GM21737 (cell line): ENCODE results near the gene TLE1.
"Not testable (repeated sequence)": the region's sequence is repeated elsewhere in the genome, so short reads cannot be mapped to it uniquely, and the experiment has no call there.

ENCODE experiments used
- ATAC-seq: cut with Tn5 transposase; IDR thresholded peaks from one replicate; pipeline ENCODE4 v1.9.1; 2021; ENCODE audit warnings: mild to moderate bottlenecking, moderate library complexity; ENCODE audit not compliant: unreplicated experiment

The TLE1 gene

GRCh38 chr9:81622471-81623255 is 66.7 kb downstream of the TLE1 start:
- ATAC-seq = no peak

GRCh38 chr9:81621785-81622259 is 67.5 kb downstream of the TLE1 start:
- ATAC-seq = no peak

- ATAC-seq = no peak
Measured at GRCh38 chr9:81621118-81621517, 68.2 kb downstream of the TLE1 start.

- ATAC-seq = no peak
Measured at GRCh38 chr9:81620002-81620390, 69.4 kb downstream of the TLE1 start.

- no peak for ATAC-seq
Measured at GRCh38 chr9:81619353-81620001, 69.9 kb downstream of the TLE1 start.

GRCh38 chr9:81618923-81619322 is 70.4 kb downstream of the TLE1 start:
- no peak for ATAC-seq

GRCh38 chr9:81616141-81616540 is 73.2 kb downstream of the TLE1 start:
- no peak for ATAC-seq

GRCh38 chr9:81614335-81614734 is 75.0 kb downstream of the TLE1 start:
- ATAC-seq = no peak

GRCh38 chr9:81613002-81613812 is 76.1 kb downstream of the TLE1 start:
- no peak for ATAC-seq

- no peak for ATAC-seq
Measured at GRCh38 chr9:81611664-81612063, 77.7 kb downstream of the TLE1 start.

GRCh38 chr9:81610740-81611107 is 78.6 kb downstream of the TLE1 start:
- ATAC-seq = no peak

- ATAC-seq = no peak
Measured at GRCh38 chr9:81609782-81610739, 79.3 kb downstream of the TLE1 start.

- ATAC-seq = no peak
Measured at GRCh38 chr9:81608289-81608657, 81.1 kb downstream of the TLE1 start.

GRCh38 chr9:81607593-81608288 is 81.6 kb downstream of the TLE1 start:
- ATAC-seq = no peak

GRCh38 chr9:81606261-81606660 is 83.1 kb downstream of the TLE1 start:
- ATAC-seq = not testable (repeated sequence)

GRCh38 chr9:81605170-81605670 is 84.1 kb downstream of the TLE1 start:
- ATAC-seq = no peak

GRCh38 chr9:81604306-81605169 is 84.8 kb downstream of the TLE1 start:
- no peak for ATAC-seq

GRCh38 chr9:81602887-81603680 is 86.3 kb downstream of the TLE1 start:
- ATAC-seq = no peak
